ENCODE data around the gene RSPH9.
"Not testable (repeated sequence)": the region's sequence is repeated elsewhere in the genome, so short reads cannot be mapped to it uniquely, and the experiment has no call there.

The RSPH9 gene

DNA sequence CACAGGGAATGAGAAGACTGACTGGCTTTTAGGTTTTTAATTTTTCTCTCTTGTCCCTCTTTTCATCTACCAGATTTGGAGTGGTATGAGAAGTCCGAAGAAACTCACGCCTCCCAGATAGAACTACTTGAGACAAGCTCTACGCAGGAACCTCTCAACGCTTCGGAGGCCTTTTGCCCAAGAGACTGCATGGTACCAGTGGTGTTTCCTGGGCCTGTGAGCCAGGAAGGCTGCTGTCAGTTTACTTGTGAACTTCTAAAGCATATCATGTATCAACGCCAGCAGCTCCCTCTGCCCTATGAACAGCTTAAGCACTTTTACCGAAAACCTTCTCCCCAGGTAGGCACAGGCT, 8.6 kb upstream of the RSPH9 start:
- Histone ChIP-seq H3K56ac (ENCODE audit: low read length) (peak overlapping the region; percentile 95), H3K27ac (ENCODE audit: low read depth, low read length) (no peak overlapping the region), H3K36me3 (ENCODE audit: control insufficient read depth, insufficient read depth, low read length) (peaks cover 6% of the 10 kb centered on the region), H3K4me2 (ENCODE audit: low read length) (peak overlapping the region; percentile 92), H3K9ac (ENCODE audit: low read length) (peak overlapping the region; percentile 89), H2BK5ac (ENCODE audit: low read length) (no peak overlapping the region), H3K4me3 (ENCODE audit: low read length) (peak overlapping the region; percentile 78), H4K8ac (ENCODE audit: low read depth, low read length) (no peak overlapping the region), H2BK15ac (replicated peaks; ENCODE audit: low read depth) (no peak overlapping the region), H3K18ac (ENCODE audit: low read length) (no peak overlapping the region), H2BK120ac (ENCODE audit: low read depth, low read length) (no peak overlapping the region), H3K4me1 (ENCODE audit: control insufficient read depth, low read depth, low read length) (peaks cover 3% of the 10 kb centered on the region), H4K5ac (ENCODE audit: low read length) (no peak overlapping the region), H3K4ac (ENCODE audit: low read depth, low read length) (no peak overlapping the region), H3K27me3 (ENCODE audit: insufficient read depth, low read length, poor library complexity) (no peaks in the 10 kb centered on the region), H2AK5ac (ENCODE audit: low read length) (peak overlapping the region; percentile 12), H3K79me1 (ENCODE audit: low read length) (peaks cover 14% of the 10 kb centered on the region), H3K79me2 (ENCODE audit: control insufficient read depth, insufficient read depth, low read length) (peaks cover 14% of the 10 kb centered on the region), H3K23ac (ENCODE audit: low read length) (no peak overlapping the region)
- WGBS (ENCODE audit: extremely low coverage, insufficient coverage, low lambda C conversion rate) = no CpG with 5 or more reads among the region's 7 CpGs
- no peak for DNase-seq

DNA sequence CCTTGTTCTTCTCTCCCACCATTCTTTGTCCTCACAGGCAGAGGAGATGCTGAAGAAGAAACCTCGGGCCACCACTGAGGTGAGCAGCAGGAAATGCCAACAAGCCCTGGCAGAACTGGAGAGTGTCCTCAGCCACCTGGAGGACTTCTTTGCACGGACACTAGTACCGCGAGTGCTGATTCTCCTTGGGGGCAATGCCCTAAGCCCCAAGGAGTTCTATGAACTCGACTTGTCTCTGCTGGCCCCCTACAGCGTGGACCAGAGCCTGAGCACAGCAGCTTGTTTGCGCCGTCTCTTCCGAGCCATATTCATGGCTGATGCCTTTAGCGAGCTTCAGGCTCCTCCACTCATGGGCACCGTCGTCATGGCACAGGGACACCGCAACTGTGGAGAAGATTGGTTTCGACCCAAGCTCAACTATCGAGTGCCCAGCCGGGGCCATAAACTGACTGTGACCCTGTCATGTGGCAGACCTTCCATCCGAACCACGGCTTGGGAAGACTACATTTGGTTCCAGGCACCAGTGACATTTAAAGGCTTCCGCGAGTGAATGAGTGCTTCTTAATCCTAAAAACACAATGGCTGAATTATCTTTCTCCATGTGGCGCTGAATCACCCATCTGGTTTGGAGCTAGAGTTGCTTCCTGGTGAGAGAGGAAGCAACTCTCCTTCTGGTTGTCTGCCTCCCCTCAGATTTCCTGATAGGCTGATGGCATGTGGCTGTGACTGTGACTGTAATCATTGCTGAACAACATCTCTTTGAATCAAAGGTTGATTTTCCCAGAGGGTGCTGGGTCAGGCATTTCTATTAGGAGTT, 4.6 kb upstream of the RSPH9 start:
- Histone ChIP-seq H3K27me3 (ENCODE audit: insufficient read depth, low read length, poor library complexity) (no peaks in the 10 kb centered on the region), H3K4ac (ENCODE audit: low read depth, low read length) (no peak overlapping the region), H3K9ac (ENCODE audit: low read length) (no peak overlapping the region), H3K4me3 (ENCODE audit: low read length) (no peak overlapping the region), H3K36me3 (ENCODE audit: control insufficient read depth, insufficient read depth, low read length) (peaks cover 6% of the 10 kb centered on the region), H3K18ac (ENCODE audit: low read length) (no peak overlapping the region), H3K4me1 (ENCODE audit: control insufficient read depth, low read depth, low read length) (peaks cover 3% of the 10 kb centered on the region), H3K23ac (ENCODE audit: low read length) (no peak overlapping the region), H4K8ac (ENCODE audit: low read depth, low read length) (no peak overlapping the region), H2BK5ac (ENCODE audit: low read length) (no peak overlapping the region), H2AK5ac (ENCODE audit: low read length) (no peak overlapping the region), H3K79me1 (ENCODE audit: low read length) (peaks cover 17% of the 10 kb centered on the region), H3K27ac (ENCODE audit: low read depth, low read length) (peak overlapping the region; percentile 14), H4K5ac (ENCODE audit: low read length) (no peak overlapping the region), H3K56ac (ENCODE audit: low read length) (no peak overlapping the region), H2BK15ac (replicated peaks; ENCODE audit: low read depth) (no peak overlapping the region), H3K79me2 (ENCODE audit: control insufficient read depth, insufficient read depth, low read length) (peaks cover 14% of the 10 kb centered on the region), H3K4me2 (ENCODE audit: low read length) (no peak overlapping the region), H2BK120ac (ENCODE audit: low read depth, low read length) (no peak overlapping the region)
- no CpG with 5 or more reads among the region's 21 CpGs for WGBS (ENCODE audit: extremely low coverage, insufficient coverage, low lambda C conversion rate)
- DNase-seq = no peak

DNA sequence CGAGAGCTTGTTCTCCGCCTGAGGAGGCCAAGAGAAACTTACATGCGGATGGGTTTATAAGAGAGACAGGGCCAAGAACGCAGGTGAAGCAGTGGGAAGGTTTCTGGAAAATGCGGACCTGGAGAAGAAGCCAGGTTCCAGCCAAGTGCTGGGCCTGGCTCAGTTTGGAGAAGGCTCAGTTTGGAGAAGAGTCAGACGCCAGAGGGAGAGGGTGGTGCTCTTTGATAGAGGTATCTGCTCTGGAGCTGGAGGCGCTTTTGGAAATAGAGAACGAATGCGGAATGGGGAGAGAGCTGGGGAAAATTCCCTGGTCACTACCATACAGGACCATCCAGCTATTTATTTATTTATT, 753 bp downstream of the RSPH9 start:
- H2BK120ac ChIP-seq (ENCODE audit: low read depth, low read length) = no peak overlapping the region
- peak overlapping the region; percentile 64 for H3K9ac ChIP-seq (ENCODE audit: low read length)
- no peak for DNase-seq
- no peak overlapping the region for H2BK5ac ChIP-seq (ENCODE audit: low read length)
- peak overlapping the region; percentile 61 for H3K56ac ChIP-seq (ENCODE audit: low read length)
- no peak overlapping the region for H4K8ac ChIP-seq (ENCODE audit: low read depth, low read length)
- no peak overlapping the region for H2AK5ac ChIP-seq (ENCODE audit: low read length)
- no peak overlapping the region for H3K4ac ChIP-seq (ENCODE audit: low read depth, low read length)
- peak overlapping the region; percentile 25 for H3K4me3 ChIP-seq (ENCODE audit: low read length)
- H3K36me3 ChIP-seq (ENCODE audit: control insufficient read depth, insufficient read depth, low read length) = peaks cover under 1% of the 10 kb centered on the region
- no peak overlapping the region for H2BK15ac ChIP-seq (replicated peaks; ENCODE audit: low read depth)
- peaks cover 4% of the 10 kb centered on the region for H3K79me1 ChIP-seq (ENCODE audit: low read length)
- H3K18ac ChIP-seq (ENCODE audit: low read length) = no peak overlapping the region
- H3K4me1 ChIP-seq (ENCODE audit: control insufficient read depth, low read depth, low read length) = no peaks in the 10 kb centered on the region
- no peak overlapping the region for H4K5ac ChIP-seq (ENCODE audit: low read length)
- H3K27me3 ChIP-seq (ENCODE audit: insufficient read depth, low read length, poor library complexity) = no peaks in the 10 kb centered on the region
- no peaks in the 10 kb centered on the region for H3K79me2 ChIP-seq (ENCODE audit: control insufficient read depth, insufficient read depth, low read length)
- no peak overlapping the region for H3K23ac ChIP-seq (ENCODE audit: low read length)
- peak overlapping the region; percentile 74 for H3K4me2 ChIP-seq (ENCODE audit: low read length)
- no peak overlapping the region for H3K27ac ChIP-seq (ENCODE audit: low read depth, low read length)
- WGBS (ENCODE audit: extremely low coverage, insufficient coverage, low lambda C conversion rate) = no CpG with 5 or more reads among the region's 9 CpGs

DNA sequence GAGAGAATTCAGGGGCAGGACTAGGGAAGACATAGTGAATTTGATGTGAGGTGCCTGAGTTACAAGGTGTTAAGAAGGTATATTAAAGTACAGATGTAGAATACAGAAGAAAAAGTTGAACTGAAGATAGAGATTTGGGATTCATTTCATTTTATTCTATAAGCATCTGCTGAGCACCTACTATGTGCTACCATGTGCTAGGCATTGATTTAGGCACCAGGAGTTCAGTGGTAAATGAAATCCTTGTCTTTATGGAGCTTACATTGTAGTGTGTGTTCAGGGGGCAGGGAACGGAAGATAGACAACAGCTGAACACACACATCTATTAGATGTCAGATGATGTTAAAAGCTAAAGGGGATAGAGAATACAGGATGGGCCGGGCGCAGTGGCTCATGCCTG, 2.8 kb downstream of the RSPH9 start:
- Histone ChIP-seq H3K79me2 (ENCODE audit: control insufficient read depth, insufficient read depth, low read length) (no peaks in the 10 kb centered on the region), H3K36me3 (ENCODE audit: control insufficient read depth, insufficient read depth, low read length) (no peaks in the 10 kb centered on the region), H3K9ac (ENCODE audit: low read length) (no peak overlapping the region), H3K27me3 (ENCODE audit: insufficient read depth, low read length, poor library complexity) (no peaks in the 10 kb centered on the region), H3K56ac (ENCODE audit: low read length) (no peak overlapping the region), H3K4me2 (ENCODE audit: low read length) (no peak overlapping the region), H2BK15ac (replicated peaks; ENCODE audit: low read depth) (no peak overlapping the region), H2BK120ac (ENCODE audit: low read depth, low read length) (no peak overlapping the region), H2AK5ac (ENCODE audit: low read length) (no peak overlapping the region), H3K18ac (ENCODE audit: low read length) (no peak overlapping the region), H3K27ac (ENCODE audit: low read depth, low read length) (no peak overlapping the region), H3K4me3 (ENCODE audit: low read length) (no peak overlapping the region), H3K4me1 (ENCODE audit: control insufficient read depth, low read depth, low read length) (no peaks in the 10 kb centered on the region), H3K23ac (ENCODE audit: low read length) (no peak overlapping the region), H4K5ac (ENCODE audit: low read length) (no peak overlapping the region), H2BK5ac (ENCODE audit: low read length) (no peak overlapping the region), H3K4ac (ENCODE audit: low read depth, low read length) (no peak overlapping the region), H4K8ac (ENCODE audit: low read depth, low read length) (no peak overlapping the region), H3K79me1 (ENCODE audit: low read length) (no peaks in the 10 kb centered on the region)
- DNase-seq = no peak
- no CpG with 5 or more reads among the region's 3 CpGs for WGBS (ENCODE audit: extremely low coverage, insufficient coverage, low lambda C conversion rate)

DNA sequence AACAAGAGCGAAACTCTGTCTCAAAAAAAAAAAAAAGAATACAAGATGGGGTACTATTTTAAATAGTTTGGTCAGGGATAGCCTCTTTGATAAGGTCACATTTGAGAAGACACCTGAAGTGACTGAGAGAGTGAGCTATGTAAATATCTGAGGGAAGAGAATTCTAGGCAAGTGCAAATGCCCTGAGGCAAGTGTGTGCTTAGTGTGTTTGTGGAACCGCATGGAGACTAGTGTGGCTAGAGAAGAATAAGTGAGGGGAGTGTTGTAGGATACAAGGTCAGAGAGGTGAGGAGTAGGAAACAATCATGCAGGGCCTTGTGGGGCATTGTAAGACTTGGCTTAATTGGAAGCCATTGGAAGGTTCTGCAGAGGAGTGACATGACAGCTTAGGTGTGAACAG, 3.4 kb downstream of the RSPH9 start:
- Histone ChIP-seq H2BK15ac (replicated peaks; ENCODE audit: low read depth) (no peak overlapping the region), H2BK5ac (ENCODE audit: low read length) (no peak overlapping the region), H3K4me2 (ENCODE audit: low read length) (no peak overlapping the region), H2BK120ac (ENCODE audit: low read depth, low read length) (no peak overlapping the region), H3K4ac (ENCODE audit: low read depth, low read length) (no peak overlapping the region), H3K4me1 (ENCODE audit: control insufficient read depth, low read depth, low read length) (no peaks in the 10 kb centered on the region), H3K23ac (ENCODE audit: low read length) (no peak overlapping the region), H3K4me3 (ENCODE audit: low read length) (no peak overlapping the region), H2AK5ac (ENCODE audit: low read length) (no peak overlapping the region), H4K5ac (ENCODE audit: low read length) (no peak overlapping the region), H3K27me3 (ENCODE audit: insufficient read depth, low read length, poor library complexity) (no peaks in the 10 kb centered on the region), H3K56ac (ENCODE audit: low read length) (no peak overlapping the region), H3K18ac (ENCODE audit: low read length) (no peak overlapping the region), H3K27ac (ENCODE audit: low read depth, low read length) (no peak overlapping the region), H3K9ac (ENCODE audit: low read length) (no peak overlapping the region), H3K36me3 (ENCODE audit: control insufficient read depth, insufficient read depth, low read length) (no peaks in the 10 kb centered on the region), H3K79me2 (ENCODE audit: control insufficient read depth, insufficient read depth, low read length) (no peaks in the 10 kb centered on the region), H4K8ac (ENCODE audit: low read depth, low read length) (no peak overlapping the region), H3K79me1 (ENCODE audit: low read length) (no peaks in the 10 kb centered on the region)
- no CpG with 5 or more reads among the region's 2 CpGs for WGBS (ENCODE audit: extremely low coverage, insufficient coverage, low lambda C conversion rate)
- DNase-seq = no peak

DNA sequence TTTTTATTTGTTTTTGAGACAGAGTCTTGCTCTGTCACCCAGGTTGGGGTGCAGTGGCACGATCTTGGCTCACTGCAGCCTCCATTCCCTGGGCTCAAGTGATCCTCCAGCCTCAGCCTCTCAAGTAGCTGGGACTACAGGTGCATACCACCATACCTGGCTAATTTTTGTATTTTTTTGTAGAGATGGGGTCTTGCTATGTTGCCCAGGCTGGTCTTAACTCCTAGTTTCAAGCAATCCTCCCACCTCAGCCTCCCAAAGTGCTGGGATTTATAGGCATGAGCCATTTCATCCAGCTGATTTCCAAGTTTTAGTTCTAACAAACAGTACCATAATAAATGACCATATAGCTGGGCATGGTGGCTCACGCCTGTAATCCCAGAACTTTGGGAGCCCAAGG, 8.0 kb downstream of the RSPH9 start:
- H4K5ac ChIP-seq (ENCODE audit: low read length); H3K4me3 ChIP-seq (ENCODE audit: low read length); H3K9ac ChIP-seq (ENCODE audit: low read length); H3K4me2 ChIP-seq (ENCODE audit: low read length); H3K27ac ChIP-seq (ENCODE audit: low read depth, low read length); H2BK15ac ChIP-seq (replicated peaks; ENCODE audit: low read depth); DNase-seq; H3K56ac ChIP-seq (ENCODE audit: low read length); H3K36me3 ChIP-seq (ENCODE audit: control insufficient read depth, insufficient read depth, low read length); H2BK120ac ChIP-seq (ENCODE audit: low read depth, low read length); H3K79me2 ChIP-seq (ENCODE audit: control insufficient read depth, insufficient read depth, low read length); H3K27me3 ChIP-seq (ENCODE audit: insufficient read depth, low read length, poor library complexity); H4K8ac ChIP-seq (ENCODE audit: low read depth, low read length); H3K23ac ChIP-seq (ENCODE audit: low read length); H3K4ac ChIP-seq (ENCODE audit: low read depth, low read length); H2AK5ac ChIP-seq (ENCODE audit: low read length); H3K18ac ChIP-seq (ENCODE audit: low read length); H3K4me1 ChIP-seq (ENCODE audit: control insufficient read depth, low read depth, low read length); H3K79me1 ChIP-seq (ENCODE audit: low read length); H2BK5ac ChIP-seq (ENCODE audit: low read length): not testable (repeated sequence)
- no CpG with 5 or more reads among the region's 2 CpGs for whole genome bisulfite sequencing (ENCODE audit: extremely low coverage, insufficient coverage, low lambda C conversion rate)

Measured in mesendoderm (in vitro differentiated cells).